Skin of body (tissue), 2 donors: ENCODE measurements around the gene MALRD1. TPM values are rescaled to one million over a fixed set of nuclear protein-coding genes. Genes with fewer than 3 reads are reported as not detected.

Experiments
- DNase-seq: peaks from one replicate; lab custom pipeline; 2025; lab: John Stamatoyannopoulos, UW
- total RNA-seq: library from RNA; depleted of rRNA; stranded (reverse); fragments of >200 nt; gene quantifications from one replicate; pipeline ENCODE4 v1.2.3, GENCODE V29; 2014

Gene MALRD1
- total RNA-seq, 1 donor from 2014 or later, result 12.8 TPM

DNA sequence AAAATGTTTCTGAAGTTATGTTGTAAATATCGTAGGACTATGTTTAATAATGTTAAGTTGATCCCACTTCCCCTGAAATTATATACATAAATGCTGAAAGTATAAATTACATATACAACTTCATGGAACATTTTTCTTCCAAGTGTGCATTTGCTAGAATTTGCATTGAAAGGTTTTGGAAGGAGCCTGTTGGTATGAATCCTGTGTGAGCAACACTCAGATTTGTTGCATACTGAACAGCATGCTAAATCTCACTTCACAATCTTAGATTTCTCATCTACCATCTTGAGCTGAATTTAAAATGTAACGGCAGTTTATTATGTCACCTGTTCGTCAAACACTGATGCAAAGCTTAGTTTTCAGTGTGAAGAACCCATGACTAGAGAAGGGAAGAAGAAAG lies 172.6 kb downstream of the MALRD1 start:
- DNase-seq, result no peak

- no peak for DNase-seq
Observed at GRCh38 chr10:19226025-19226424, 177.4 kb downstream of the MALRD1 start.

DNA sequence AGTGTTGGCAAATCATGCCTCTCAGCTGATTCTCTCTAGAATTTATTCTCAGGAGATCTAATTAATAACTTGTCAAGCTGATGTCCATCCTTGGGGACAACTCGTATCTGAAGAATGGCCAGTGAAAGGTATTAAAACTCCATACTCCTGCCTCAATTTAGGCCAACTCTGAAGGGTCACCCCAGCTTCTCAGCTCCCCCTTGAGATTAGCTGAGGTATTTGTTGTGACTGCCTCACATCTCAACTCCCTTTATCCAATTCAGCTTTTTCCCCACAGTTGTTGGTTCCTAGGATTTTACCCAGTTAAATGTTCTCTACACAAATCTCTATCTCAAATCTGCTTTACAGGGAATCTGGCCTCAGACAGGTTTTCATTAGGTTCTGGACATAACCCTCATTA lies 182.4 kb downstream of the MALRD1 start:
- no peak for DNase-seq

- DNase-seq, result no peak
Observed at GRCh38 chr10:19245889-19246752, 197.5 kb downstream of the MALRD1 start.

DNA sequence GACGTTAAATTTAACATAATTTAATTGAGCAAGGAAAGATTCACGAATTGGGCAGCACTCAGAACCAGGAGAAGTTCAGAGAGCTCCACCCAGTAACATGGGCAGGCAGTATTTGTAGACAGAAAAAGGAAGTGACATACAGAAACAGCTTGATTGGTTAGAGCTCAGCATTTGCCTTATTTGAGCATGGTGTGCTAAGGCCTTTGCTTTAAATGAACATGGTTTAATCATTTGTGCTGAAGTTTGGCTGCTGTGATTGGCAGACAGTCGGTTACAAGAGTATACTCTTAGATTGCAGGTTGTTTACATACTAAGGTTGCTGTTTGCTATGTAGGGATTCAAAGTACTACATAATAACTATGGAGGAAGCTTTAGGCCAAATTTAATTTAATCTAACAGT lies 199.2 kb downstream of the MALRD1 start:
- DNase-seq, result no peak

- no peak for DNase-seq
Observed at GRCh38 chr10:19250546-19250945, 201.9 kb downstream of the MALRD1 start.

DNA sequence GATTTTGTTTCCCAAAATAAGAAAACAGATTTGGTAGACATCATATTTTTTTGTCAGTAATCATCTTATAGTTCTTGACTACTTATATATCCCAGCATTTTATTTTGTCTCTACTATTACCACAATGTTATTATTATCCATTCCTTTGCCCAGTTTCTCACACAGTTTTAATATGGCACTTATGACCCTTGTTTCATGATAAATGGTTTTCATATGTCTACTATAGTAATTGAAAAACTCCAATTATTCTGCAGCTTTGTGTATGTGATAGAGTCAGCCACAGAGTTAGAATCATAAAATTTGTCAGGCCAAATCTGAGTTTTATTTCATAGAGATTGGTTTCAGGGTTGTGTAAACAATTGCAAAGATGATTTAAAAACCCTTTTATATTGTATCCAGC lies 203.9 kb downstream of the MALRD1 start:
- no peak for DNase-seq

DNA sequence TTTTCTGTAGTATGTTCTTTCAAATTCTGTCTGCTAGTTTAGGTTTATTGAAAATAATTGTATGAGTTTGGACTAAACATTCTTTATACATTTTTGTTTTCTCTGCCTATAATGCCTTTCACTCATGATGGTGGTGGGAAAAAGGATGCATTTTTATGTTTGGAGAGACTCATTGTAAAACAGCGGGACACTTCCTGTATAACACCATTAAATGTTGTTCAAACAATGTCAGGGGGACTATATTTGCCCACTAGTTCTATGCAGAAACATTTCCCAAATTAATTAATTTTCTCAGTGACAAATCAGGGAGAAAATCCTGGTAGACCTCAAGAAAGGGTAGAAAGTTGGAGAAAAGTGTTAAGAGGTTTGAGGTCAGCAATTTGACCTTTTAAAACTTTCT lies 207.7 kb downstream of the MALRD1 start:
- DNase-seq, result no peak

GRCh38 chr10:19263262-19263661 lies 214.7 kb downstream of the MALRD1 start:
- no peak for DNase-seq

GRCh38 chr10:19283285-19283684 lies 234.7 kb downstream of the MALRD1 start:
- no peak for DNase-seq

- no peak for DNase-seq
Observed at GRCh38 chr10:19283786-19284185, 235.2 kb downstream of the MALRD1 start.

DNA sequence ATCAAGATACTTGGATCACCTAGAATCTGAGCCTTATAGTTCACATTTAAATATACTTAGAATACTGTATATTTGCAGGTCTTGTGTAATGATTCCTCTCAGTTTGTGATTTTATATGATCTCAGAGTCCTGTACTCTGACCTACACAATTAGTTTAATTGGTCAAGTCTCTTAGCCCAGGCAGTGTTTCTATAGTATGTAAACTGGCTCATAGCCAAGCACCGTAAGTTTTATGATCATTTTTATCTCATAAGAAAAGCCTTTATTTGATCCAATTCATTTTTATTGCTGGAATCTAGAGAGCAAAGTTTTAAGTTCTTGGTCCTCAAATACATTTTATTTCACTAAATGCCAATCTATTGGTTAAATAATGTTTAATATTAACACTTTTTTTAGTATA lies 242.2 kb downstream of the MALRD1 start:
- DNase-seq, result no peak

- DNase-seq, result no peak
Observed at GRCh38 chr10:19294233-19294632, 245.6 kb downstream of the MALRD1 start.

DNA sequence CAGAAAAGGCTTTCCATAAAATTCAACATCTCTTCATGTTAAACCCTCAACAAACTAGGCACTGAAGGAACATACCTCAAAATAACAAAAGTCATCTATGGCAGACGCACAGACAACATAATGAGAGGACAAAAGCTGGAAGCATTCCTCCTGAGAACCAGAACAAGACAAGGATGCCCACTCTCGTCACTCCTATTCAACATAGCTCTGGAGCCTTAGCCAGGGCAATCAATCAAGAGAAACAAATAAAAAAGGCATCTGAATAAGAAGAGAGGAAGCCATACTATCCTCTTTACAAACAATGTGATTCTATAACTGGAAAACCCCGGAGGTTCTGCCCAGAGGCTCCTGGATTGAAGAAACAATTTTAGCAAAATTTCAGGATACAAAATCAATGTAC lies 251.0 kb downstream of the MALRD1 start:
- DNase-seq, result no peak

DNA sequence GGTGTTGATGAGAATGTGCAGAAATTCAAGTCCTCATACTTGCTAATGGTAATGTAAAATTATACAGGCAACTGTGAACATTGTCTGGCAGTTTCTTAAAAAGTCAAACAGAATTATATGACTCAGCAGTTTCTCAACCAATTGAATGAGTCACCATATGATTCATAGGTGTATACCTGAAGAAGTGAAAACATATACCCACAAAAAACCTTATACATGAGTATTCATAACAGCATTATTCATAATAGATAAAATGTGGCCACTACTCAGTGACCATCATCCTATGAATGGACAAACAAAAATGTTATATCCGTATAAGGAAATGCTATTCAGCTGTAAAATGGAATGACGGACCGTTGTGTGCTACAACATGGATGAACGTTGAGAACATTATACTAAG lies 253.5 kb downstream of the MALRD1 start:
- no peak for DNase-seq

GRCh38 chr10:19310066-19310465 lies 261.5 kb downstream of the MALRD1 start:
- no peak for DNase-seq

DNA sequence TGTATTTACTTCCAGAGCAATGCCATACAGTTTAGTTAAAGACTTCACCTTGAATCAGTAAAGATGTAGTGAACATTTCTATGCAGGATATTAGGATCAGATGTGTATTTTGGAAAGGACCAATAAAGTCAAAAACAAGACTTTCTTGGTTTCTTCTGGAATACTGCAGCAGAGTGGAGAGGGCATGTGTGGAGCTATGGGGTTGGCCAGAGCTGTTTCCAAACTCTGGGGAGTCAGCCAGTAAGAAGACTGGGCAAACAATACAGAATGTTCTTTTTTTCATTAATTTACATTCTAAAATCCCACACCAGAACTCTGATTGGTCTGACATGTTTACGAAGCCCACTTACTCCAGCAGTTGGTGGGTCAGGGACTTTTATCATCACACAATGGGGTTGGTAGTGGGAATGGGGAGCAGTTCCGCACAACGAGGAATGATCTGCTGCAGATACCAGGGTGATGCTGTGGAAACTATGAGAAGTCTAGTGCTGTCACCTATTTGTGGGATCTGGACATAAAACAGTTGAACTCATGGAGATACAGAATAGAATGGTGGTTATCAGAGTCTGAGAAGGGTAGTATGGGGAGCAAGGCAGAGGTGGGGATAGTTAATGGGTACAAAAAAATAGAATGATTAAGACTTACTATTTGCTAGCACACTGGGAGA lies 267.7 kb downstream of the MALRD1 start:
- no peak for DNase-seq

DNA sequence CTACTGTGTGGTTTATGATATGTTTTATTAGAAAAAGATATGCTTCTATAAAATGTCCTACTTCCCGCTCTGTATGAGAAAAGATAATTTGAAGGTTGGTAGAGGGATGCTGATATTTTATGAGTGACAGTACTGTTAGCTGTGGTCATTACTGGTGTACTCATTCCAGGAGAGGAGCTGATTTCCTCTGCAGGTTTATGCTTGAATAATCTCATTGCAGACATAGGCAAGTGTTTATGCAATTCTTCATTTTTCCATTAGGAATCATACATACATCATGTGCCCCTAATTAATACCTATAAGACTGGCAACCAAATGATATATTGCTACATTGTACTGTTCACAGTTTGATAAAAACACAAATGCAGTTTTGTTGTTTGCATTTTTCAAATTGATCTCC lies 269.4 kb downstream of the MALRD1 start:
- DNase-seq, result no peak

DNA sequence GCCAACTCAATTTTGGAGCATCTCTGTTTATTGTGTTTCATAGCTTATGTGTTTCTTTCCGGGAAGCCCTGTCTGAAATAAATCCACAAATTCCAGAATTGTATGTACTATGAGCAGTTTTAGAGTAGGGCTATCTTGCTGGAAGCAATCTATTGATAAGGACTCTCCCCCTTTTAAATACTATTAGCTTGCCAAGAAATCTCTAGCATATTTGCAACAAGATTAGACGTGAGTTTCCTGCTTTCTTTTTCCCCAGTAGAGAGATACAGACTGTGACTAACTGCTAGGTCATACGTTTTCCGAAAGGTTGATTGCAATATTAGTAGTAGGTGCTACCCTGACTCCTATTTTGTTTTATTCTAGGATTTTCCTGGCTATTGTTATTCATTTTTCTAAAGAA lies 277.0 kb downstream of the MALRD1 start:
- no peak for DNase-seq

DNA sequence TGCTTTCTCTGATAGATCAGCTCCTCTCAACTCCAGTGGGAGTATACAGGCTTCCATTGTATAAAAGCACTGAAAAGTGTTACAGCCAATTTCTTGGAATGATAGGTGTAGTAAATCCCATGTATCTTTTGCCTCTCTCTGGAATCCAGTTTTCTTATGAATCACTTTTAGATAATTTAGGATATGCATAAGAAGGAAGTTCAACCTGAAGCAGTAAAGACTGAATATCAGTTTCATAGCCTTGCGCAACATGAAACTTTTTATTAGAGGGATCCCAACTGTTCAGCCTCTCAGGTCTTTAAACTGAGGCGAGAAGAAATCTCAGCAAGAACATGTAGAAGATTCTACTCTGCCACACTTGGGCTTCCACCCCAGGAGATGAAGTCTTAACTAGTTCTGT lies 280.0 kb downstream of the MALRD1 start:
- DNase-seq, result no peak

- DNase-seq, result no peak
Observed at GRCh38 chr10:19329475-19329874, 280.9 kb downstream of the MALRD1 start.

DNA sequence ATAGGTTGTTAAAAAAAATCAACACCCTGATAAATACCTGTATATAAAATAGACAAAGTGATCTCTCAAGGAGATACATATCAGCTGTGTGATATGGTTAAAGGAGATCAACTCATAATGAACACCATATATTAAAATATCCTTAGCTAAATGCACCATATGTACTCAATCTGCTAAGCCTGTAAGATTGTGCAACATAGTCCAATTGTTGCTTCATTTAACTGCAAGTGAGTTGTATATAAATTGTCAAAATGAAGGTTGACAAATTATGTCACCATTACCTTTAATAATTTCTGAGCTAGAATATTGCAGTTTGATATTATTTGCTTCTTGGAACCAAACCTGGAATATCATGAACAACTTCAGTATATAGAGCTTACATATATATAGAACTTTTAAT lies 283.7 kb downstream of the MALRD1 start:
- no peak for DNase-seq

DNA sequence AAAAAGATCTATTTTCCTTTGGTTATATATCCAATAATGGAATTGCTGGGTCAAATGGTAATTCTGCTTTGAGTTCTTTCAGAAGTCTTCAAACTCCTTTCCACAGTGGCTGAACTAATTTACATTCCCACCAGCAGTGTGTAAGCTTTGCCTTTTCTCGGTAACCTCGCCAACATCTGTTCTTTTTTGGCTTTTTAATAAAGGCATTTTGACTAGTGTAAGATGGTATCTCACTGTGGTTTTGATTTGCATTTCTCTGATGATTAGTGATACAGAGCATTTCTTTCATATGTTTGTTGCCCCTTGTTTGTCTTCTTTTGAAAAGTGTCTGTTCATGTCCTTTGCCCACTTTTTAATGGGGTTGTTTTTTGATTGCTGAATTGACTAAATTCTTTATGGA lies 285.0 kb downstream of the MALRD1 start:
- no peak for DNase-seq
